ENCODE data around the gene LSM6. TPM values are rescaled to one million over a fixed set of nuclear protein-coding genes. Genes with fewer than 3 reads are reported as not detected.

Gene LSM6
- total and polyA plus RNA-seq, 2 experiments from 2014 or later: 70.4 to 238 TPM

- Histone ChIP-seq H3K36me3 (ENCODE audit: insufficient read depth) (no peaks in the 10 kb centered on the region), H3K79me2 (replicated peaks; ENCODE audit: insufficient read depth) (peaks cover 59% of the 10 kb centered on the region), H3K4me3 (peak overlapping the region; percentile 83), H3K9me2 (ENCODE audit: insufficient read depth) (no peaks in the 10 kb centered on the region), H3F3A (replicated peaks; ENCODE audit: low read depth) (no peaks in the 10 kb centered on the region), H4K20me1 (replicated peaks; ENCODE audit: insufficient read depth) (peaks cover 39% of the 10 kb centered on the region), H3K4me1 (ENCODE audit: insufficient read depth) (peaks cover 26% of the 10 kb centered on the region), H3K4me2 (peak overlapping the region; percentile 86), H3K27me3 (ENCODE audit: insufficient read depth) (no peaks in the 10 kb centered on the region), H3K27ac (ENCODE audit: low read depth) (no peak overlapping the region), H2AFZ (no peak overlapping the region)
- Mint-ChIP-seq H3K27me3 (ENCODE audit: insufficient read depth, low read depth, poor library complexity) (no peaks in the 10 kb centered on the region), H3K36me3 (ENCODE audit: low read depth) (no peaks in the 10 kb centered on the region), H3K9me3 (no peaks in the 10 kb centered on the region), H3K4me1 (peaks cover 30% of the 10 kb centered on the region; the same call in 2 of the 3 replicates), H3K27ac (no peak overlapping the region), H3K4me3 (peak overlapping the region; percentile 85)
- TF ChIP-seq ZNF462 (CRISPR knock-in tag; IDR thresholded peaks at IDR 0.05) (no peak), ZNF331 (CRISPR knock-in tag; IDR thresholded peaks at IDR 0.05; ENCODE audit: low read depth) (no peak), ETS1 (IDR thresholded peaks at IDR 0.05) (no peak), JUNB (IDR thresholded peaks at IDR 0.05; ENCODE audit: unreplicated experiment) (no peak), POLR2AphosphoS5 (IDR thresholded peaks at IDR 0.05; ENCODE audit: low read depth) (no peak), NANOG (IDR thresholded peaks at IDR 0.05; ENCODE audit: borderline replicate concordance) (no peak)
- no peak for ATAC-seq
- no peak for DNase-seq (ENCODE audit: low spot score)
Measured at GRCh38 chr4:146176891-146177290, 1.4 kb downstream of the LSM6 start.

Measured in GM23338 (cell line).